ENCODE results near the gene TCAF2. TPM values are rescaled to one million over a fixed set of nuclear protein-coding genes. Genes with fewer than 3 reads are reported as not detected.
"Not testable (repeated sequence)": the region's sequence is repeated elsewhere in the genome, so short reads cannot be mapped to it uniquely, and the experiment has no call there.

The TCAF2 gene
- total and polyA plus RNA-seq, 2 donors (not counting 1 experiment from before 2014, with no cell fraction given), result 1.5 to 3.1 TPM

DNA sequence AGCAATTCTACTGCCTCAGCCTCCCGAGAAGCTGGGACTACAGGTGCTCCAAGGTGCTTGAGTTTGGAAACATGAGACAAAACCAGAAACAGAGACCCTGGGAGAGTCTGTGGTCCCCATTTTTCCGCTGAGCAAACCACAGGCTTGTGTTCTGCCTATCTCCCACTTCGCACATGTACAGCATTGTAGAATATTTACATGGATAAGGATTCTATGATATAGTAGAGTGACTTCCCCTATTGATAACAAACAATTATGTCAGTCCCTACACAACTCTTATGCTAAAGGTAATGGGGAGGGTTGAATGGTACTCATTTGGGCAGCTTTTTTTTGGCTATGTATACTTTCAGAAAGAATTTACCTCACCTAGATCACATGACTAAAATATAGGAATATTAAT is 29.1 kb downstream of the TCAF2 start:
- not testable (repeated sequence) for H3K4me1 ChIP-seq (ENCODE audit: control insufficient read depth, extremely low read depth, insufficient read depth, low read length); H3K9me3 ChIP-seq (ENCODE audit: control insufficient read depth, insufficient read depth, low read depth, low read length); H2AFZ ChIP-seq (ENCODE audit: low read length); H3K27ac ChIP-seq (ENCODE audit: insufficient read depth, low read length); H4K20me1 ChIP-seq (ENCODE audit: control insufficient read depth, extremely low read depth, insufficient read depth, low read length); H3K9ac ChIP-seq (ENCODE audit: insufficient read depth, low read length); H3K4me2 ChIP-seq (ENCODE audit: extremely low read depth, insufficient read depth, low read length); H3K4me3 ChIP-seq (replicated peaks in 1 of 4; ENCODE audit: control extremely low read depth in 1 of 4, insufficient read depth in 1 of 4, low read depth in 3 of 4, low read length in 4 of 4); DNase-seq (ENCODE audit: low read depth in 2 of 2); H3K27me3 ChIP-seq (ENCODE audit: control insufficient read depth, insufficient read depth, low read length); H3K36me3 ChIP-seq (ENCODE audit: control insufficient read depth, insufficient read depth, low read length); H3K79me2 ChIP-seq (ENCODE audit: control insufficient read depth, insufficient read depth, low read length)

- not testable (repeated sequence) for H3K79me2 ChIP-seq (ENCODE audit: control insufficient read depth, insufficient read depth, low read length); H3K4me2 ChIP-seq (ENCODE audit: extremely low read depth, insufficient read depth, low read length); H2AFZ ChIP-seq (ENCODE audit: low read length); DNase-seq (ENCODE audit: low read depth in 2 of 2); H3K9ac ChIP-seq (ENCODE audit: insufficient read depth, low read length); H3K4me1 ChIP-seq (ENCODE audit: control insufficient read depth, extremely low read depth, insufficient read depth, low read length); H3K9me3 ChIP-seq (ENCODE audit: control insufficient read depth, insufficient read depth, low read depth, low read length); H4K20me1 ChIP-seq (ENCODE audit: control insufficient read depth, extremely low read depth, insufficient read depth, low read length); H3K27me3 ChIP-seq (ENCODE audit: control insufficient read depth, insufficient read depth, low read length); H3K4me3 ChIP-seq (replicated peaks in 1 of 4; ENCODE audit: control extremely low read depth in 1 of 4, insufficient read depth in 1 of 4, low read depth in 3 of 4, low read length in 4 of 4); H3K36me3 ChIP-seq (ENCODE audit: control insufficient read depth, insufficient read depth, low read length); H3K27ac ChIP-seq (ENCODE audit: insufficient read depth, low read length)
Observed at GRCh38 chr7:143650447-143650846, 29.7 kb downstream of the TCAF2 start.

Other genes starting within 250 kb of the TCAF2 start
- 16.9 and 33.5 TPM in 2 replicates for gene ZYX, start 239.6 kb upstream of the TCAF2 start, total RNA-seq
- gene ZYX, start 239.6 kb upstream of the TCAF2 start, polyA plus RNA-seq, result 85.6 and 131 TPM in 2 replicates
- gene EPHA1, start 212.1 kb upstream of the TCAF2 start, total RNA-seq, result under 0.01 and 0.26 TPM in 2 replicates
- 0.05 and 0.09 TPM in 2 replicates for gene EPHA1, start 212.1 kb upstream of the TCAF2 start, polyA plus RNA-seq
- gene TAS2R60, start 177.5 kb upstream of the TCAF2 start, total RNA-seq, result not detected in 2 replicates
- not detected in 2 replicates for gene TAS2R60, start 177.5 kb upstream of the TCAF2 start, polyA plus RNA-seq
- gene TAS2R41, start 143.1 kb upstream of the TCAF2 start, total RNA-seq, result not detected in 2 replicates
- gene TAS2R41, start 143.1 kb upstream of the TCAF2 start, polyA plus RNA-seq, result not detected in 2 replicates
- gene CTAGE15, start 49.2 kb upstream of the TCAF2 start, total RNA-seq, result 0.17 and 0.26 TPM in 2 replicates
- gene CTAGE15, start 49.2 kb upstream of the TCAF2 start, polyA plus RNA-seq, result 0.07 TPM in 1 of 2 replicates, not detected in the other
- 0.17 and 0.26 TPM in 2 replicates for gene CTAGE6, start 136.7 kb downstream of the TCAF2 start, total RNA-seq
- not detected in 2 replicates for gene CTAGE6, start 136.7 kb downstream of the TCAF2 start, polyA plus RNA-seq